ENCODE data around the gene PPP1R26. TPM values are rescaled to one million over a fixed set of nuclear protein-coding genes. Genes with fewer than 3 reads are reported as not detected.

Gene PPP1R26
- total and polyA plus RNA-seq, 9 of the 15 experiments (the other 6 are each of a cell fraction or from before 2014, with no cell fraction given): 0.77 to 26.8 (median 9.3) TPM

DNA sequence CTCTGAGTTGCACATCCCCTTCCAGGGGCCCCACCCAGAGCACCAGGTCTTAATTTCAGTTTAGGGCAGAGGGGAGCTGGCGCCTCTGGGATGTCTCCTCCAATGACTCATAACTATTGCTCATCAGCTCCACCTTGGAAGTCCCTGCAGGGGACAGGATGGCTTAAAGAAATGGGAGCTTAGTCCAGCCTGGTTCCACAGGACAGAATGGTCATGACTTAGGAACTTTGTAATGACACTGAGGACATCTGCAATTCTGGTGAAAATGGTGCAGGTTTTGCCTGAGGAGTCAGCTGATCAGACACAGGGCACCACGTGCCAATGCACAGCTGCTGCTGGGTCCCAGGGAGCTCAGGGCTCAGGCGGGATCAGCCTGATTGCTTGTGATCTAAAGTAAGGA is 16.4 kb upstream of the PPP1R26 start (continued):
- TF ChIP-seq RBM17 (IDR thresholded peaks at IDR 0.05; ENCODE audit: borderline replicate concordance, low read depth, low read length) (no peak), HMG20A (CRISPR knock-in tag; conservative IDR thresholded peaks at IDR 0.05) (no peak), U2AF1 (optimal IDR thresholded peaks at IDR 0.05; ENCODE audit: low read depth, low read length) (no peak), ZNF263 (CRISPR knock-in tag; IDR thresholded peaks at IDR 0.05; ENCODE audit: borderline replicate concordance) (no peak), USF1 (CRISPR knock-in tag; IDR thresholded peaks at IDR 0.05) (peak; percentile 61), RBM15 (IDR thresholded peaks at IDR 0.05; ENCODE audit: insufficient read depth, low read length) (no peak), ZNF143 (CRISPR knock-in tag; IDR thresholded peaks at IDR 0.05) (no peak), NR2C1 (IDR thresholded peaks at IDR 0.05) (no peak), NR2C1 (tag; IDR thresholded peaks at IDR 0.05) (0 out of 2 replicates have a peak, but pooled peaks have one; percentile 19), E2F3 (CRISPR knock-in tag; IDR thresholded peaks at IDR 0.05) (no peak), CHD7 (IDR thresholded peaks at IDR 0.05; ENCODE audit: low read depth, low read length) (no peak), HMGN3 (IDR thresholded peaks at IDR 0.05; ENCODE audit: borderline replicate concordance, extremely low read depth, insufficient read length, low read depth, low read length) (no peak), NFE2 (IDR thresholded peaks at IDR 0.05; ENCODE audit: low read depth) (no peak; the same call in 1 of the 2 replicates), ZNF561 (CRISPR knock-in tag; conservative IDR thresholded peaks at IDR 0.05) (no peak), PHF20 (IDR thresholded peaks at IDR 0.05; ENCODE audit: partially characterized antibody) (no peak), PRMT5 (CRISPR knock-in tag; IDR thresholded peaks at IDR 0.05) (no peak)
- TF ChIP-seq, protein P1, sequence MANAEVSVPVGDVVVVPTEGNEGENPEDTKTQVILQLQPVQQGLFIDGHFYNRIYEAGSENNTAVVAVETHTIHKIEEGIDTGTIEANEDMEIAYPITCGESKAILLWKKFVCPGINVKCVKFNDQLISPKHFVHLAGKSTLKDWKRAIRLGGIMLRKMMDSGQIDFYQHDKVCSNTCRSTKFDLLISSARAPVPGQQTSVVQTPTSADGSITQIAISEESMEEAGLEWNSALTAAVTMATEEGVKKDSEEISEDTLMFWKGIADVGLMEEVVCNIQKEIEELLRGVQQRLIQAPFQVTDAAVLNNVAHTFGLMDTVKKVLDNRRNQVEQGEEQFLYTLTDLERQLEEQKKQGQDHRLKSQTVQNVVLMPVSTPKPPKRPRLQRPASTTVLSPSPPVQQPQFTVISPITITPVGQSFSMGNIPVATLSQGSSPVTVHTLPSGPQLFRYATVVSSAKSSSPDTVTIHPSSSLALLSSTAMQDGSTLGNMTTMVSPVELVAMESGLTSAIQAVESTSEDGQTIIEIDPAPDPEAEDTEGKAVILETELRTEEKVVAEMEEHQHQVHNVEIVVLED (CRISPR knock-in tag; IDR thresholded peaks at IDR 0.05): no peak

Measured in K562 (cell line).